Endodermal cell (in vitro differentiated cells): Measurements from ENCODE around the gene NOX1. TPM values are rescaled to one million over a fixed set of nuclear protein-coding genes. Genes with fewer than 3 reads are reported as not detected.

Experiments used
- DNase-seq: peaks from one replicate; pipeline ENCODE4 v3.0.0-alpha.2; 2017
- H3K27ac ChIP-seq: 2 replicates; pipeline ENCODE4 v1.5.1; 2013; ENCODE audit warnings: mild to moderate bottlenecking, low read depth, low read length, moderate library complexity
- H3K27me3 ChIP-seq: 2 replicates; pipeline ENCODE4 v1.6.1; 2013; ENCODE audit warnings: mild to moderate bottlenecking, low read length, moderate library complexity; ENCODE audit not compliant: insufficient read depth, control insufficient read depth, poor library complexity, severe bottlenecking
- H3K36me3 ChIP-seq: 2 replicates; pipeline ENCODE4 v1.7.0; 2013; ENCODE audit warnings: mild to moderate bottlenecking, low read length, moderate library complexity; ENCODE audit not compliant: control insufficient read depth, insufficient read depth
- H3K4me1 ChIP-seq: one replicate; pipeline ENCODE4 v1.7.0; 2013; ENCODE audit warnings: low read length; ENCODE audit not compliant: control insufficient read depth, insufficient read depth
- H3K4me3 ChIP-seq: 2 replicates; pipeline ENCODE4 v1.5.1; 2013; ENCODE audit warnings: mild to moderate bottlenecking, low read length, moderate library complexity
- H3K9ac ChIP-seq: 2 replicates; pipeline ENCODE4 v1.6.1; 2013; ENCODE audit warnings: mild to moderate bottlenecking, low read length, moderate library complexity; ENCODE audit not compliant: poor library complexity, severe bottlenecking; ENCODE audit errors: extremely low read depth
- H3K9me3 ChIP-seq: 2 replicates; pipeline ENCODE4 v1.6.1; 2013; ENCODE audit warnings: mild to moderate bottlenecking, low read length, moderate library complexity; ENCODE audit not compliant: control insufficient read depth
- H3K27ac Mint-ChIP-seq: 2 replicates; pipeline ENCODE4 v1.8.0; 2020; ENCODE audit warnings: mixed read lengths
- H3K27me3 Mint-ChIP-seq: 2 replicates; pipeline ENCODE4 v1.8.0; 2021; ENCODE audit warnings: mild to moderate bottlenecking, mixed read lengths; ENCODE audit not compliant: insufficient read depth
- H3K36me3 Mint-ChIP-seq: 2 replicates; pipeline ENCODE4 v1.8.0; 2020; ENCODE audit warnings: low read depth, mixed read lengths
- H3K4me1 Mint-ChIP-seq: 2 replicates; pipeline ENCODE4 v1.8.0; 2020; ENCODE audit warnings: mixed read lengths
- H3K4me3 Mint-ChIP-seq: 2 replicates; pipeline ENCODE4 v1.8.0; 2020; ENCODE audit warnings: mild to moderate bottlenecking, moderate library complexity, mixed read lengths
- H3K9me3 Mint-ChIP-seq: 2 replicates; pipeline ENCODE4 v1.8.0; 2020; ENCODE audit warnings: mild to moderate bottlenecking, mixed read lengths
- CTCF ChIP-seq: fragments of 200-600 bp; sonication (generic); conservative IDR thresholded peaks from 2 replicates; pipeline ENCODE4 v1.5.0; 2021; ENCODE audit warnings: antibody characterized with exemption, mild to moderate bottlenecking
- WGBS, 2 experiments: methylation state at CpG; one replicate each; pipeline versions ENCODE4 v1.1.5 to v1.1.7; 2013; ENCODE audit warnings: missing lambda C conversion rate in 2 of 2, mixed read lengths in 1 of 2; ENCODE audit not compliant: insufficient coverage in 1 of 2, insufficient read length in 1 of 2; 5-methylcytosine and 5-hydroxymethylcytosine counted together
- long read RNA-seq, 4 experiments: library from polyadenylated mRNA in 2 of 4; library from RNA in 1 of 4; library from capped mRNA in 1 of 4; stranded (forward) in 3 of 4; unstranded in 1 of 4; transcript quantifications; one replicate each; pipeline ENCODE4 v2.0.0, GENCODE V29; 2020 to 2021; ENCODE audit warnings: inconsistent platforms in 1 of 4
- polyA plus RNA-seq, 2 experiments: library from polyadenylated mRNA; stranded (reverse); fragments of 50-300 nt; gene quantifications; one replicate each; pipeline ENCODE4 v1.2.3, GENCODE V29; 2013
- total RNA-seq, 2 donors: library from RNA; stranded (reverse); fragmentation: NEBNext Ultra II Directional in 1 of 2; extraction: Animal tissue kit (Norgen Biotek cat#: 25700) in 1 of 2; gene quantifications; 2 replicates in 1 of 2; 3 replicates in 1 of 2; pipeline ENCODE4 v1.2.1, GENCODE V29; 2021

The NOX1 gene
- not detected for total RNA-seq
- not detected for polyA plus RNA-seq (2013, experiment 1 of 2)
- polyA plus RNA-seq (2013, experiment 2 of 2): not detected
- long read RNA-seq, experiment 1: 0 reads
- long read RNA-seq, experiment 2: 0 reads
- long read RNA-seq, experiment 3: 0 reads
- long read RNA-seq, experiment 4: 0 reads

DNA sequence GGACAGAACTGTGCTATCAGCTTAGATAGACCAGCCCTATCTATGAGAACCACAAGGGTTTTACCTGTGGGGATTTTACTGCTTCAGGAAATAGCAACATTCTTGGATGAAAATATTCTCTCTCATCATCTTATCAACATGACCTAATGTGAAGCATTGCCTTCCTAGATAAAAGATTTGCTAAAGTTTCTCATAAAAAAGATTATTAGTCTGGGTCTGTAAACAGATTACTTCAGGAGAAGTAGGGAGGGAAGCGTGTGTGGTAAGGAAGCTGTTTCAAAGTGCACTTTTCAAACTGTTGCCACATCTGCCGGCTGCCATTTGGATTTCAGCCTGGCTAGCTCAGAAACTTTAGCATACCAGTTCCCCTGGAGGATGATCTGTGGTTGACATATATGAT, at the start of gene NOX1:
TSS of gene NOX1 (minus strand) at position 35 of the 400 bp plus-strand sequence. CDS start 220 bp downstream, outside the sequence.
- Histone ChIP-seq H3K9ac (no peak within 1 kb of the TSS), H3K4me1 (no peaks in the 10 kb centered on the region), H3K27ac (no peak within 1 kb of the TSS), H3K9me3 (no peaks in the 10 kb centered on the region), H3K36me3 (no peaks in the 10 kb centered on the region), H3K4me3 (no peak within 1 kb of the TSS), H3K27me3 (no peaks in the 10 kb centered on the region)
- no peak within 1 kb of the TSS for H3K27ac Mint-ChIP-seq
- WGBS, 2 experiments: 85% methylated on average over 2 of the region's 2 CpGs; no CpG with 5 or more reads in 1 of the 2 experiments
- TF ChIP-seq CTCF: no peak
- H3K4me1 Mint-ChIP-seq: peaks cover 1% of the 10 kb centered on the region
- no peak within 1 kb of the TSS for H3K4me3 Mint-ChIP-seq
- DNase-seq: no peak
- no peaks in the 10 kb centered on the region for H3K27me3 Mint-ChIP-seq
- no peaks in the 10 kb centered on the region for H3K36me3 Mint-ChIP-seq
- peaks cover 45% of the 10 kb centered on the region for H3K9me3 Mint-ChIP-seq

DNA sequence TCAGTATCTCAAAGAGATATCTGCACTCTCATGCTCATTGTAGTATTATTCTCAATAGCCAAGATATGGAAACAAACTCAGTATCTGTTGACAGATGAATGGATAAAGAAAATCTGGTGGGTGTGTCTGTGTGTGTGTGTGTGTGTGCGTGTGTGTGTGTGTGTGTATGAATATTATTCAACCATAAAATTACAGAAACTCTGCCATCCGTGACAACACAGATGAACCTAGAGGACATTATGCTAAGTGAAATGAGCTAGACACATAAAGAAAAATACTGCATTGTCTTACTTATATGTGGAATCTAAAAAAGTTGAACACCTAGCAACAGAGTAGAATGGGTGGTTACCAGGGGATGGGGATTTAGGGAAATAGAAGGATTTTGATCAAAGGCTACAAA, 41.4 kb upstream of the NOX1 start:
- no CpG with 5 or more reads among the region's 2 CpGs for WGBS, 2 experiments
- Histone ChIP-seq H3K9me3 (no peaks in the 10 kb centered on the region), H3K27ac (no peak overlapping the region), H3K4me3 (no peak overlapping the region), H3K9ac (no peak overlapping the region), H3K4me1 (no peaks in the 10 kb centered on the region), H3K27me3 (no peaks in the 10 kb centered on the region), H3K36me3 (no peaks in the 10 kb centered on the region)
- peaks cover 49% of the 10 kb centered on the region for H3K9me3 Mint-ChIP-seq
- no peaks in the 10 kb centered on the region for H3K27me3 Mint-ChIP-seq
- H3K27ac Mint-ChIP-seq: no peak overlapping the region
- H3K4me3 Mint-ChIP-seq: no peak overlapping the region
- no peaks in the 10 kb centered on the region for H3K36me3 Mint-ChIP-seq
- H3K4me1 Mint-ChIP-seq: no peaks in the 10 kb centered on the region
- TF ChIP-seq CTCF: no peak
- DNase-seq: no peak

GRCh38 chrX:100913111-100913510, 39.0 kb upstream of the NOX1 start:
- H3K9me3 ChIP-seq: no peaks in the 10 kb centered on the region
- no peak overlapping the region for H3K4me3 Mint-ChIP-seq
- WGBS, 2 experiments: 94% methylated on average over 2 of the region's 3 CpGs; no CpG with 5 or more reads in 1 of the 2 experiments
- no peaks in the 10 kb centered on the region for H3K27me3 ChIP-seq
- H3K9me3 Mint-ChIP-seq: peaks cover 60% of the 10 kb centered on the region
- H3K36me3 Mint-ChIP-seq: no peaks in the 10 kb centered on the region
- no peaks in the 10 kb centered on the region for H3K36me3 ChIP-seq
- no peak for TF ChIP-seq CTCF
- H3K4me1 Mint-ChIP-seq: no peaks in the 10 kb centered on the region
- DNase-seq: no peak
- H3K27ac ChIP-seq: no peak overlapping the region
- H3K27me3 Mint-ChIP-seq: no peaks in the 10 kb centered on the region
- H3K9ac ChIP-seq: no peak overlapping the region
- H3K27ac Mint-ChIP-seq: no peak overlapping the region
- H3K4me3 ChIP-seq: no peak overlapping the region
- no peaks in the 10 kb centered on the region for H3K4me1 ChIP-seq
